Fibroblast of skin of right quadriceps (primary cell): Measurements from ENCODE around the gene RAP1GAP2.
"Not testable (repeated sequence)": the region's sequence is repeated elsewhere in the genome, so short reads cannot be mapped to it uniquely, and the experiment has no call there.

Source experiments
- DNase-seq: peaks from one replicate; pipeline ENCODE4 v3.0.0-alpha.2; 2013

RAP1GAP2 gene

DNA sequence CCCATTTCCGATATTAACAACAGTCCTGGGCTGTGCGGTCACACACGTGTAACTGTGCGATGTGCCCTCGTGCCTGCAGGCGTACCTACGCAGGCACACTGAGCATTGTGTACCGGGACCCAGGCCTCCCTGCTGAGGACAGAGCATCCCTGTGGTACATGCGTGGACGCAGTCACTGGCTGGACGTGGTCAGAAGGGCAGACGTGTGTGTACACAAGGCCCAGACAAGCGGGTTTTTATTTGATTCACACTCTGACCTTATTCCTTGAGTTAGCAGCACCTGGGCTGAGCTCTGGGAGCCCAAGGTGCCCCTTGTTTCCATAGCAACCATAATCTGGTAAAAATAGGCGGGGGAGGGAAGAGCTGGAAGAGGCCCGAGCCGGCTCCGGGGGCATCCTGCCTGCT, 19.5 kb downstream of the RAP1GAP2 start:
- no peak for DNase-seq

DNA sequence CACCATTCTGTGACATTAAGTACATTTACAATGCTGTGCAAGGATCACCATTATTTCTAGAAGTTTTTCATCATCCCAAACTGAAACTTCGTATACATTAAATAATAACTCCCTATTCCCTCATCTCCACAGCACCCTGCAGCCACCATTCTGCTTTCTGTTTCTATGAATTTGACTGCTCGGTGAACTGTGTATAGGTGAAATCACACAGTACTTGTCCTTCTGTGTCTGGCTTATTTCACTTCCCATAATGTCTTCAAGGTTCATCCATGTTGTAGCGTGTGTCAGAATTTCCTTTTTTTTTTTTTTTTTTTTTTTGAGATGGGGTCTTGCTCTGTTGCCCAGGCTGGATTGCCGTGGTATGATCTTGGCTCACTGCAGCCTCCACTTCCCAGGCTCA, 20.4 kb downstream of the RAP1GAP2 start:
- DNase-seq, result no peak

DNA sequence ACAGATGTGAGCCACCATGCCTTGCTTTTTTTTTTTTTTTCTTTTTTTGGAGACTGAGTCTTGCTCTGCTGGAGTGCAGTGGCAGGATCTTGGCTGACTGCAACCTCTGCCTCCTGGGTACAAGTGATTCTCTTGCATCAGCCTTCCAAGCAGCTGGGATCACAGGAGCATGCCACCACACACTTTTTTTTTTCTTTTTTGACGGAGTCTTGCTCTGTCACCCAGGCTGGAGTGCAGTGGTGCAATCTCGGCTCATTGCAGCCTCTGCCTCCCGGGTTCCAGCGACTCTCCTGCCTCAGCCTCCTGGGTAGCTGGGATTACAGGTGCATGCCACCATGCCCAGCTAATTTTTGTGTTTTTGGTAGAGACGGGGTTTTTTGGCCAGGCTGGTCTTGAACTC, 23.1 kb downstream of the RAP1GAP2 start:
- not testable (repeated sequence) for DNase-seq

DNA sequence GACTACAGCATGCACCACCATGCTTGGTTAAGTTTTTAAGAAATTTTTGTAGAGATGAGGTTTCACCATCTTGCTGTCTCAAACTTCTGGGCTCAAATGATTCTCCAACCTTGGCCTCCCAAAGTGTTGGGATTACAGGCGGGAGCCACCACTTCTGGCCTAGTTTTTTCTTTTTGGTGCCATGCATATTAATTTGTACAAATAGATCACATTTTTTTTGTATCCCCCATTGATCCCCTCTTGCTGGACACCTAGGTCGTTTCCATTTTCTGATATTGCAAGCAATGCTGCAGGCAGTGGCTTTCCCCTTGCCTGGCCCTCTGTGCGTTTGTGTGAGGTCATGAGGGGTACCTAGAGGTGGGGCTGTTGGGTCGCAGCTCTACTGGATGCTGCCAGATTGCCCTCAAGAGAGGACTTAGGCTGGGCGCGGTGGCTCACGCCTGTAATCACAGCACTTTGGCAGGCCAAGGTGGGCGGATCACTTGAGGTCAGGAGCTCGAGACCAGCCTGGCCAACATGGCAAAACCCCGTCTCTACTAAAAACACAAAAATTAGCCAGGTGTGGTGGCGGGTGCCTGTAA, 23.8 kb downstream of the RAP1GAP2 start:
- DNase-seq, result no peak

DNA sequence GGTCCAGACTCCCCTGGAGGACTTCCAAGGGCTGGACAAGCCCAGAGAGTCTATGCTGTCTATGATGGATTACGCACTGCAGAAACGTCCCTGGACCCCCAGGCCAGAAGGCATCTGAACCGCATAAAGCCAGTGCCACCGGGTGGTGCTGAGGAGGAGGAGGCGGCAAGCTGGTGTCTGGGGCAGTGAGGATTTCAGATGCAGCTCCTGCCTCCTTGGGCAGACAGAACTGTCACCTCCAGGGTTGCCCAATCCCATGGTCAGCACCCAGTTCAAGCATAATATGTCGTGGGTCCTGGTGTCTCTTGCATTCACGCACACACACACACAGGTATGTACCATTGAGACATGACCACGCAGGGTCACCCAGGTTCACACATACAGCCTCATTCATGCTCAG, 25.6 kb downstream of the RAP1GAP2 start:
- DNase-seq, result no peak

DNA sequence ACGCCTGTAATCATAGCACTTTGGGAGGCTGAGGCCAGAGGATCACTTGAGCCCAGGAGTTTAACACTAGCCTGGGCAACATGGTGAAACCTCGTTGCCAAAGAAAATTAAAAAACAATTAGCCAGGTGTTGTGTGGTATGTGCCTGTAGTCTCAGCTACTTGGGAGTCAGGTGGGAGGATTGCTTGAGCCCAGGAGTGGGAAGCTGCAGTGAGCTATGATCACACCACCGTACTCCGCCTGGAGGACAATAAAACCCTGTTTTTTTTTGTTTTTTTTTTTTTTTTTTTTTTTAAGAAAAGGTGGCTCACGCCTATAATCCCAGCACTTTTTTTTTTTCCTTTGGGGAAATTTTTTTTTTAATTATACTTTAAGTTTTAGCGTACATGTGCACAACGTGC, 26.1 kb downstream of the RAP1GAP2 start:
- no peak for DNase-seq

DNA sequence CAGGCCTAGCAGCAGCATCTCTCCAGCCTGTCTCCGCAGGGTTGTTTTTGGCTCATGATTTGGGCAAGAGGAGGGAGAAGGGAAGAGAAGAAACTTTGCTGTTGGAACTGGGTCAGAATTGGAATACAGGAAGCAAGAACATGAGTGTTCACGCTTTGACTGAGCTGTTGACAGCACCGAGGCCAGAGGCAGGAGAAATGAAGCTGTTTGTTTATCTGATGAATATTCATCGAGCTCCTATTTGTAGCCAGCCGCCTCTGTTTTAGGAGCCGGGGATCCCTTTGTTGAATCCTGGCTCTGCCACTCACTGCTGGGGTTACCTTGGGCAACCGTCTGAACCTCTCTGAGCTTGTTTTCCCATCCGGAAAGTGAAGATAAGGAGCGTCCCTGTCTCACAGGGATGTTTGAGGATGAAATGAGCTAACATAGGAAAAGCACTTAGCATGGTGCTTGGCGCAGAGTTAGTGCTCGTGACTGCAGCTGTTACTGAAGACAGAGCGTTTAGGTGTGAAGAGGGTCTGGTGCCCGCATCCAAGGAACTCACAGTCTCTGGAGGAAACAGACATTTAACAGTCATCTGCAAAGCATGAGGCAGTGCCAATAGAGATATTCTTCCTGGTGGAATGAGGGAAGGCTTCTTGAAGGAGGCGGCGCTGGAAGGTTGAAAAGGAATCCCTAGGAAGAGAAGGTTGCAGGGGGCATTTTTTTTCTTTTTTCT, 29.2 kb downstream of the RAP1GAP2 start:
- no peak for DNase-seq

DNA sequence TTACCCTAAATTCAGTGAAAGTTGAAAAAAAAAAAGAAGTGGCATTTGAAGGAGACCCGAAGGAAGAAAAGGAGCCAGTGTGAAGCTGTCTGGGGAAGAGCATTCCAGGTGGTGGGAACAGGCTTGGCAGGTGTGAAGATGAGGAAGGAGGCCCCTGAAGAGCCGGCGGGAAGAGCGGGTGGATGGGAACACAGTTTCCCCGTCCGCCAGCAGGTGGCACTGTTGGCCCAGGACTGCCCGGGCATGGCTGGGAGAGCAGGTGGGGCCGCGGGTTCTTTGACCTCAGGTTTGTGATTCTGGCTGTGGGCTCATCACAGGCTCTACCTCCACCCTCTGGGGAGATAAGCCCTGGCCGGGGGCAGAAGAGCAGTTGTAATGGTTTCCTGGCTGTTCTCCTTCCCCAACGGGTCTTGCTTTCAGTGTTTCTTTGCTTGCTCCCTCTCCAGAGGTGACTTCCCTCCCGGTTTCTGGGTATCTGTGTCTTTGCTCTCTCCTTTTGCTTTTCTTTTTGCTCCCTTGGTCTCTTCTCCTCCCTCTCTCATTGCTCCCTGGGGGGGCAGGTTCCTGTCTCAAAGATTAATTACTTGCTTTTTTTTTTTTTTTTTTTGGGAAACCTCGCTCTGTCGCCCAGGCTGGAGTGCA, 32.3 kb downstream of the RAP1GAP2 start:
- peak; percentile 22 for DNase-seq

DNA sequence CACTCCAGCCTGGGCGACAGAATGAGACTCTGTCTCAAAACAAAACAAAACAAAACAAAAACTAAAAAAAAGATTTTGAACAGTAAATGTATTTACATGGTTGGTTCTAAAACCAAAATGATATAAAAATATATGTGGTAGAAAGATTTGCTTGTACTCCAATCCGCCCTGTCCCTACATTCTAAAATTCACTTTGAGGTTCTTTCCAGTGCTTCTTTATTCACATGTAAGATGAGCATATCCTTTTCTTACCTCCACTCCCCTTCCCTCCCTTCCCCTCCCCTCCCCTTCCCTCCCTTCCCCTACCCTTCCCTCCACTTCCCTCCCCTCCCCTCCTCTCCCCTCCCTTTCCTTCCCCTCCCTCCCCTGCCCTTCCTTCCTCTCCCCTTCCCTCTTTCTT, 34.4 kb downstream of the RAP1GAP2 start:
- no peak for DNase-seq

DNA sequence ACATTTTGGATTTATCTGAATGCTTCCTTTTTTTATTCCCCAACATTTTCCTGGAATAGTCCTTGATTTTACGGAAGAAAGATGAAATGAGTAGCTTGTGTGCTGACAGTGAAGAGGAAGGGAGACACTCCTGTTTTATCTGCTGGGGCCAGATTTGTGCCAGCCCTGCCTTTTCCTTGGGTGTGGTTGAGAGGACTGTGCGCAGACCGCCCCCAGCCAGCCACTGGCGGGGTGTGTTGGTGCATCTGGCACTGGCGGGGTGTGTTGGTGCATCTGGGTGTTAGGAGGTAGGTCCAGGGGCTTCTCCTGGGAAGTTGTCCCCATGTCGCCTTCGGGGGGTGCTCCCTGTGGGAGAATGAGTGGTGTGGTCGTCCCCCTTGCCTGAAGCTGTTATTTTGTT, 39.5 kb downstream of the RAP1GAP2 start:
- DNase-seq, result no peak

DNA sequence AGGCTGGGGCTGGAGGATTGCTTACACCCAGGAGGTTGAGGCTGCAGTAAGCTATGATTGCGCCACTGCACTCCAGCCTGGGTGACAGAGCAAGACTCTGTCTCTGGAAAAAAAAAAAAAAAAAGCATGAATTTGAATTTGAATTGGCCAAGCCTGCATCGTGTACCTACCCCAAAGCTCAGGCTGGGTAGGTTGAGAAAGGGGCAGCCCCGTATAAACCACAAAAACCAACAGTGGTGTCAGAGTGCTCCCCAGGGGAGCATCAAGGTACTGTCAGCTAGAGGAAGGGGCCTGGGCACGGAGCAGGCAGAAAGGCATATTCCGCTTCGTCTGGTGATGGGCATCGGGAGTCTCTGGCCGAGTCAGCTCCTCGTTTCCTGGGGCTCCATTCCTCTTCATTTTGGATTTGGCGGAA, 40.9 kb downstream of the RAP1GAP2 start:
- DNase-seq, result no peak

DNA sequence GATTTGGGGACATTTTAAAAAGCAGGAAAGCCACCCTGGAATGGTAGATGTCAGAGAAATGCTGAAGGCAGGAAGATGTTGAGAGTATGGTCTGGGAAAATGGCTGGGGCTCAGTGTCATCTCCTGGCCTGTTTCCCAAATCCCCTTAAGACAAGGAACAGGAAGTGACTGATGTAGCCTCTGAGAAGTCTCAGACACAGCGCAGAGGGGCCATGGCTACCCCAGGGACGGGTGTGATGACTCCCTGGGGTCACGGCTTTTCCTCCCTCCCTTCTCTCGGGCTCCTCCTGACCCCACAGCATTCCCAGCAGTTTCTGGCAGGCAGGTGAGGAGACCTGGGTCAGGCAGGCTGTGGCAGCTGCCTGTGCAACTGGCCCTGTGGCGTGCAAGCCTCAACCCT, 45.4 kb downstream of the RAP1GAP2 start:
- DNase-seq, result peak; percentile 43

DNA sequence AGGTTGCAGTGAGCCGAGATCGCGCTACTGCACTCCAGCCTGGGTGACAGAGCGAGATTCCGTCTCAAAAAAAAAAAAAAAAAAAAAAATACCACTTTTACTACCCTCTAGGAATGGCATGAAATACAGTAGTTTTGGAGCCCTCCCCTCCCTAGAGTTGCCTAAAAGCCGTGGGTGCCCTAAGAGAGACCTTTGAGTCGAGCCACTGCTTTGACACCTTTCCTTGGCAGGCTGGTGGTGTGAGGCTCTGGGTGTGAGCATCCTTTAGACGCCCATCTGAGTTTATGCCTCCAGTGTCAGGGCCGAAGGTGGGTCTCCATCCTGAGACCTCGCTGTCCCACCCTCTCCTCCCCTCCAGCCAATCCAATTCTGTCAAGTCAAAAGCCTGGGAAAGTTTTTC, 46.2 kb downstream of the RAP1GAP2 start:
- DNase-seq, result no peak

DNA sequence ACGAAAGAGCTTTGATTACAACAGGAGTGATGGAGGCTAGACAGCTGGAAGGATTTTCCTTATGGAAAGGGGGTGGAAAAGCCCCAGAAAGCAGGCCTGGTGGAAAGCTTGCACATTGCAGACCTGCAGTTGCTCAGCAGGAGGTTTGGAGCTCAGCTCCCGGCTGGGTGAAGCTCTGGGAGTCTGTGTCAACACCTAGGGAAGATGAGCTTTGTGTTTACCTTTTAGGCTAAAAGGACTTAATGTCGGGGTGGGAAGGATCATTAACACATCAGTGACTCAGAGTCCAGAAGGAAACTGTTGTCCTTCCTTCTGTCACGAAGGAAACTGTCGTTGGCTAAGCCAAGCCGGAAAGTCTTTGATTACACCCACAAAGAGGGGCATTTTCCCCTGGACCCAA, 48.2 kb downstream of the RAP1GAP2 start:
- no peak for DNase-seq

DNA sequence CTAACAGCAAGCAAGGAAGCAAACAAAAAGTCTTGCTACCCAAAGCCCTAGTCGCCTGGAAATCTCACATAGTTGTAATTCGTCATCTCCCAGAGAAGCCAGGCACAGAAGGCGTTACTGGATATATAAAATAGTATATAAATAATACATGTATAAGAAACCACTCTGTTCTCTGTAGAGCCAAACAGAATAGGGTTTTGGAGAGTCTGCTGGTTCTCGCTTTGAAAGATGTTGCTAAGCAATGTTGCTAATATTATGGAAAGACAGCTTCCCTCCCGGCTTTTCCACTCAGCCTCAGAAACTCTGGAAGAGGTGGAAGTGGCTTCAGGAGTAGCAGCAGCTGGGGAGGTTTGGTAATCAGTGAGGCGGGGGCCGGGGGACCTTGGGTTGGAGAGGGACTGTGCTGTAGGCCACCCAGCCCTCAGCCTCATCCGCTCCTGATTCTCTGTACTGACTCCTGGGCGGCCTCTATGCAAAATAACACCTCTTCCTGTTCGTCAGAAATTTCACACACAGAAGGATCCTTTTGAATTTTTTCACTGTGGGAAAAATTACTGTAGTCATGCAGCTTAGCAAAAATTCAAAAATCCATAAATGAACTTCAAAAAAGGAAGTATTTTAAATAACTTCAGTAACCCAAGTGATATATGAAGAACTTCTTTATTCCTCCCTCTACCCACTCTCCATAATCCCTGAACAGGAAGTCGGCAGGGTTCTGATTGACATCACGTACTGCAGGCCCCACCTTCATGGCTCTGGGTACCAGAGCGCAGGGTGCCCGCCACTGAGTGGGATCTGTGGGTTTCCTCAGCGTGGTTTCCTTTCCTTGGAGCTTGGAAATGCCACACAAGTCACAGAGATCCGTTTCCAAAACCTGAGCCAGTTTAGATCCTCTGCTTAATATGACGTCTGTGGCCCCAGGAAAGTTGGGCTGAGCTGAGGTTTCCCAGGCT, 51.4 kb downstream of the RAP1GAP2 start:
- DNase-seq, result no peak

DNA sequence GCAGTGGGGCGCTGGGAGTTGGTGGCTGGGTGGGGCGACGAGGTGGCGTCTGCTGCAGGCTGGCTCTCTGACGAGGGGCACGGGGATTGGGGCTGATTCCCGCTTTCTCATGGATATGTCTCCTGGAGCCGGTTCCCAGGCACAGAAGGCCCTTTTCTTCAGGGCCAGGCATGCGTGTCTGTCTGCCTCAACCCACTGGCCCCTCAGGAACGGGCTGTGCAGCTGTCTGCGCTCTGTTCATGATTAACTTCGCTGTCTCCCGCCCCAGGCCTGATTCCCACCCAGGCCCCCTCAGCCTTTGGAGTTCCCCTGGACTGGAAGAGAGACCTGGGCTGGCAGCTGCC, 53.1 kb downstream of the RAP1GAP2 start:
- no peak for DNase-seq

DNA sequence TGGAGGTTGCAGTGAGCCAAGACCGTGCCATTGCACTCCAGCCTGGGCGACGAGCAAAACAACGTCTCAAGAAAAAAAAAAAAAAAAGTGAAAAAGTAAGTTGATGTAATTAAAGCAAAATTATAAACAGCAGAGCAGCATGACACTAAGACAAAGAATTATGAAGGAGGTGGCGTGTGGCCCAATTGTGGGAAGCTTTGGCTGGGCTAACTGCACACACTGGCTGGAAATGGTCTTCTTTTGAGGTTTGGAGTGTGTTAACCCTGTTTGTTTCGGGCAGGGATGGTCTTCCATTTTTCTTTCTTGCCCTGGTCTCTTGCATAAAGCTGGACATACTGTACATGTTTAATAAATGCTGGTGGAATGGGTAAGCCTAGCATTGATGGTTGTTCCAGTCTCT, 54.8 kb downstream of the RAP1GAP2 start:
- no peak for DNase-seq

DNA sequence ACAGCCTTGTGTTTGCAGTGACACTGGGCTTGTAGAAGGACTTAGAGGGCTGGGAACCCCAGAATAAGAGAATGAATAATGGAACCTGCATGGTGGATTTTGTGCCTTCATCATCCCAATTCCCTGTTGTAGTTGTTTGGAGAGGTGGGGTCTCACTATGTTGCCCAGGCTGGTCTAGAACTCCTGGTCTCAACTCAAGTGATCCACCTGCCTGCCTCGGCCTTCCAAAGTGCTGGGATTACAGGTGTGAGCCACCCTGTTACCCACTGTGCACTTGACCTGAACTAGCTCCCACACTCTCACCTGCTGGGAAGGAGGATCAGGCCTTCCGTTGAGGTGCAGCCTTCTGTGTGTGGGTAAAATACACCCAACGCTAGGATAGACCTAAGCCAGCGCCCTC, 55.4 kb downstream of the RAP1GAP2 start:
- DNase-seq, result no peak

DNA sequence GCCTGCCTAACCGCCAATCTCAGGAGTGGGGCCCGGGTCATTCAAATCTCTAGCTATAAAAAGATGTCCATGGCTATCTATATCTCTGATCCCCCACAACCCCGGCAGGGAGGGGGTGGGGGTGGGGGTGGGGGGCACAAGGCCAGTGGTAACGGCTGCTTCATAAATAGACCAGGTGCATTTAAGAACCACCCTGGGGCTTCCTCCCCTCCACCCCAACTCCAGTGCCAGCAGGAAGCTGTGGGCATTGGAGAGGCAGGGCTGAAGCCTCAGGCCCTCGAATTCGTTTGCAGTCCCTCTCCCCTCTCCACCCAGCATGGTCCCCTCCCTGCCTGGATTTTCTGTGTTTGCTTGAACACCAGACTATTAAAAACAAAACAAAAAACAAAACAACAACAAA, 56.0 kb downstream of the RAP1GAP2 start:
- DNase-seq, result no peak

DNA sequence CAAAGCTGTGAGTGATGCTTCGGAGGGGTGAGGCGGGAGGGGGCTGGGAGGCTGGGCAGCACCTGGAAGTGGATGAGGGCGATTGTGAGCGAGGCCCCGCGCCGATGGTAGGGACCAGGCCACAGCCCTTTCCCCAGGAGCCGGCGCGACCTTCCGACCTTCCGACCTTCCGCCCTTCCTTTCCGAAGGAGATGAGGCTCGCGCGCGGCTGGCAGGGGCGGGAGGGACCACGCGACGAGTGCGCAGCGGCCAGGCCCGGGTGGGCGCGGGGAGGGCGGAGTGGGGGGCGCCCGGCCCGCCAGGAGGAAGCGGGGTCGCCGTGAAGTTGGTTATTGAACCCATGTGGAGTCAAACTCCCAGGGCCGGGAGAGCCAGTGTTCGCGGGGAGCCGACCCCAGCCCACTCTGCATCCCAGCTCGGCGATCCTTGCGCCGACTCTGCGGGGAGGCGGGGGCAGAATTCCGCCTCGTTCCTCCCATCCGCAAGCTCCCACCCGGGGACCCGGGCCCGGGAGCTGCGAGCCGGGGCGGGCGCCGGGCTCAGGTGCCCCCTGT, 56.6 kb downstream of the RAP1GAP2 start:
- DNase-seq, result no peak

DNA sequence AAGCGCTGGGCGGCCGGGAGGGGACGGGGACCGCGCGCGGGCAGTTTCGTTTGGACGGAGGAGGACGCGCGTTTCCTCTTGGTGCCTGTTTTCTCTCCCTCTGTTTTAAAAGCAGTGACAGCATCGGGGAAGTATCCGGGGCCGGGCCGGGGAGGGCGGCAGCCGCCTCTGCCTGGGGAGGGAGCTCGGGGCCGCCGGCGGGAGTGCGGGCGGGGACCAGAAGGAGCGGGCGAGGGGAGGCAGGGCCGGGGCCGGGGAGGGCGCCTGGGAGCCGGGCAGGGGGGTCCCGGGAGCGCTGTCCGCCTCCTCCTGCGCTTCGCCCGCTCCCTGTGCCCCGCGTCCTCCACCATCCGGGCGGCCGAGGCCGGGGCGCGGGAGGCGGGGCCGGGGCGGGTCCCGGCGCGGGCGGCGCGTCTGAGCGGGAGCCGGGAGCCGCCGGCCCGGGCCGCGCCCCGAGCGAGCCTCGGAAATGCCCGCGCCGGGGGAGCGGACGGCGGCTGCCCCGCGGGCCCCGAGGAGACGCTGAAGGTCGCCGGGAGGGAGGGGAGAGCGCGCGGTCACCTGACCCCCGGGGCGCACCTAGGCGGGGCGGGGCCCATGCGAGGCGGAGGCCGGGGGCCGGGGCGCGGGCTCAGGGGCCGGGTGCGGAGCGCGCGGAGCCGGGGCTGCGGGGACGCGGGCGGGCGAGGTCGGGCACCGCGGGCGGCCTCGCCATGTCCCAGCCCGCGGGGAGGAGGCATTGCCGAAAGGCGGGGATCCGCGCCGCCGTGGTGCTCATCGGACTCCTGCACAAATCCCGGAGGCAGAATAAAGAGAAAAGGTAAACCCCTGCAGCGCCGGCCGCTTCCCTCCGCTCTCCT, 57.3 kb downstream of the RAP1GAP2 start:
- peak; percentile 21 for DNase-seq
